A673 (cell line): Measurements from ENCODE around the gene CACNA2D3. TPM values are rescaled to one million over a fixed set of nuclear protein-coding genes. Genes with fewer than 3 reads are reported as not detected.

Experiments used
- BruUV-seq: library from RNA; stranded (reverse); fragments of 400-500 nt; replicated peaks from 2 replicates; lab custom pipeline; 2021; lab: Mats Ljungman, UMichigan
- CTCF ChIA-PET: fragments of 300-600 bp; sonication (Branson Sonifier 250); formaldehyde crosslinking; loops from one replicate; lab custom pipeline; 2022; ENCODE audit warnings: antibody characterized with exemption; lab: Charles Lee
- POLR2A ChIA-PET: fragments of 300-600 bp; sonication (Branson Sonifier 250); formaldehyde crosslinking; loops from one replicate; lab custom pipeline; 2022; ENCODE audit warnings: antibody characterized with exemption; ENCODE audit not compliant: low non-redundant PET; lab: Charles Lee
- DNase-seq: peaks from one replicate; pipeline ENCODE4 v3.0.0-alpha.2; 2015; ENCODE audit warnings: low spot score
- H3K27ac ChIP-seq: fragments of 200-600 bp; sonication (generic); 2 replicates; pipeline ENCODE4 v1.5.1; 2016; ENCODE audit warnings: mixed run types, low read depth, mild to moderate bottlenecking, mixed read lengths, antibody characterized with exemption, low read length; ENCODE audit not compliant: poor library complexity, severe bottlenecking
- H3K27me3 ChIP-seq: fragments of 200-600 bp; sonication (generic); replicated peaks from 2 replicates; pipeline ENCODE4 v1.6.1; 2017; ENCODE audit warnings: mixed run types, low read depth, mild to moderate bottlenecking, mixed read lengths, antibody characterized with exemption, low read length; ENCODE audit not compliant: insufficient read depth, poor library complexity
- H3K36me3 ChIP-seq: fragments of 200-600 bp; sonication (generic); 2 replicates; pipeline ENCODE4 v1.6.1; 2016; ENCODE audit warnings: mixed run types, mild to moderate bottlenecking, mixed read lengths, antibody characterized with exemption, low read length; ENCODE audit not compliant: insufficient read depth, poor library complexity, severe bottlenecking
- H3K4me1 ChIP-seq: fragments of 200-600 bp; sonication (generic); 2 replicates; pipeline ENCODE4 v1.6.1; 2017; ENCODE audit warnings: mixed run types, mild to moderate bottlenecking, mixed read lengths, antibody characterized with exemption, low read length; ENCODE audit not compliant: insufficient read depth, poor library complexity, severe bottlenecking
- H3K4me3 ChIP-seq: fragments of 200-600 bp; sonication (generic); 2 replicates; pipeline ENCODE4 v1.5.1; 2016; ENCODE audit warnings: low read depth, mixed run types, mild to moderate bottlenecking, mixed read lengths, low read length; ENCODE audit not compliant: poor library complexity, severe bottlenecking
- H3K9me3 ChIP-seq: fragments of 200-600 bp; sonication (generic); 2 replicates; pipeline ENCODE4 v1.6.1; 2016; ENCODE audit warnings: mixed run types, low read depth, mild to moderate bottlenecking, mixed read lengths, antibody characterized with exemption, low read length; ENCODE audit not compliant: poor library complexity, severe bottlenecking
- EZH2 ChIP-seq: fragments of 200-600 bp; sonication (generic); IDR thresholded peaks from 2 replicates; pipeline ENCODE4 v1.6.1; 2017; ENCODE audit warnings: borderline replicate concordance, low read depth, mild to moderate bottlenecking, mixed read lengths, antibody characterized with exemption, low read length; ENCODE audit not compliant: poor library complexity, severe bottlenecking
- intact Hi-C: fragments of 100-400 bp; cut with micrococcal nuclease; formaldehyde crosslinking; loops from one replicate; pipeline ENCODE4 v1.10.0; 2022; ENCODE audit not compliant: unreplicated experiment
- total RNA-seq: library from RNA; stranded (reverse); gene quantifications from 2 replicates; pipeline ENCODE4 v1.2.3, GENCODE V29; 2021
- TF ChIP-seq, protein P1 (sequence below): fragments of 300-800, 200-600 bp; sonication (generic); conservative IDR thresholded peaks from 2 replicates; pipeline ENCODE4 v1.5.1; 2017; ENCODE audit warnings: low read depth, mild to moderate bottlenecking, antibody characterized with exemption, low read length, moderate library complexity, mixed read lengths

The CACNA2D3 gene
- total RNA-seq, 1 experiment from 2014 or later: not detected

DNA sequence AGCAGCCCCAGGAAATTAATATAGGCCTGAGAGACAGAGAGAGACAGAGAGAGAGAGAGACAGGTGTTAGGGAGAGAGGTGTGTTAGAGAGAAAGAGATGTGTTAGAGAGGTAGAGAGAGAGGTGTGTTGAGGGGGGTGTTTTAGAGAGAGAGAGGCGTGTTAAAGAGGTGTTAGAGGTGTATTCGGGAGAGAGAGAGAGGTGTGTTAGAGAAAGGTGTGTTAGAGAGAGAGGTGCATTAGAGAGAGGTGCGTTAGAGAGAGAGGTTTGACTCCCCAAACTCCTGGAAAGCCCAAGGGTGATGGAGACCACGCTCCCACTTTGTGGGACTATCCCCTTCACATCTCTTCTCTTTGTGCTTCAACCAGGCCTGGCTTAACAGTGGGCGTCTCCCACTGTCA lies 95.5 kb downstream of the CACNA2D3 start:
- Histone ChIP-seq H3K4me3 (no peak overlapping the region), H3K9me3 (no peaks in the 10 kb centered on the region), H3K4me1 (no peaks in the 10 kb centered on the region), H3K27ac (no peak overlapping the region), H3K27me3 (no peaks in the 10 kb centered on the region), H3K36me3 (no peaks in the 10 kb centered on the region)
- POLR2A ChIA-PET: no interaction called here
- no peak for DNase-seq
- BruUV-seq: no TSS peak
- intact Hi-C loops: no loop called here
- CTCF ChIA-PET: no interaction called here
- TF ChIP-seq EZH2: no peak
- TF ChIP-seq, protein P1, sequence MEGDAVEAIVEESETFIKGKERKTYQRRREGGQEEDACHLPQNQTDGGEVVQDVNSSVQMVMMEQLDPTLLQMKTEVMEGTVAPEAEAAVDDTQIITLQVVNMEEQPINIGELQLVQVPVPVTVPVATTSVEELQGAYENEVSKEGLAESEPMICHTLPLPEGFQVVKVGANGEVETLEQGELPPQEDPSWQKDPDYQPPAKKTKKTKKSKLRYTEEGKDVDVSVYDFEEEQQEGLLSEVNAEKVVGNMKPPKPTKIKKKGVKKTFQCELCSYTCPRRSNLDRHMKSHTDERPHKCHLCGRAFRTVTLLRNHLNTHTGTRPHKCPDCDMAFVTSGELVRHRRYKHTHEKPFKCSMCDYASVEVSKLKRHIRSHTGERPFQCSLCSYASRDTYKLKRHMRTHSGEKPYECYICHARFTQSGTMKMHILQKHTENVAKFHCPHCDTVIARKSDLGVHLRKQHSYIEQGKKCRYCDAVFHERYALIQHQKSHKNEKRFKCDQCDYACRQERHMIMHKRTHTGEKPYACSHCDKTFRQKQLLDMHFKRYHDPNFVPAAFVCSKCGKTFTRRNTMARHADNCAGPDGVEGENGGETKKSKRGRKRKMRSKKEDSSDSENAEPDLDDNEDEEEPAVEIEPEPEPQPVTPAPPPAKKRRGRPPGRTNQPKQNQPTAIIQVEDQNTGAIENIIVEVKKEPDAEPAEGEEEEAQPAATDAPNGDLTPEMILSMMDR: no peak

DNA sequence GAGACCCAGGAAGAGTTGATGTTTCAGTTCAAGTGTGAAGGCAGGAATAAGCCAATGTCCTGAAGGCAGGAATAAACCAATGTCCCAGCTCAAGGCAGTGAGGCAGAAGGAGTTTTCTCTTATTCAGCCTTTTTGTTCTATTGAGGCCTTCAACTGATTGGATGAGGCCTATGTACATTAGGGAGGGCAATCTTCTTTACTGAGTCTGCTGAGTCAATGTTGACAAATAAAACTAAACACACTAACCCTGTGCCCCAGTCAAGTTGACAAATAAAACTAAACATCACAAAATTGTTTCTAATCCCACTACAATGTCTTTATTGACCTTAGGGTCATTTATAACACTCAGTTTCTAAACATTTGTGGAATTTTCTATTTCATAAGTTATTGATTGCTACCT lies 100.0 kb downstream of the CACNA2D3 start:
- no peak overlapping the region for H3K4me3 ChIP-seq
- no TSS peak for BruUV-seq
- H3K36me3 ChIP-seq: no peaks in the 10 kb centered on the region
- no peak for TF ChIP-seq EZH2
- TF ChIP-seq, protein P1: no peak
- intact Hi-C loops: no loop called here
- DNase-seq: no peak
- CTCF ChIA-PET: no interaction called here
- no peak overlapping the region for H3K27ac ChIP-seq
- H3K4me1 ChIP-seq: no peaks in the 10 kb centered on the region
- no peaks in the 10 kb centered on the region for H3K27me3 ChIP-seq
- H3K9me3 ChIP-seq: no peaks in the 10 kb centered on the region
- POLR2A ChIA-PET: no interaction called here

DNA sequence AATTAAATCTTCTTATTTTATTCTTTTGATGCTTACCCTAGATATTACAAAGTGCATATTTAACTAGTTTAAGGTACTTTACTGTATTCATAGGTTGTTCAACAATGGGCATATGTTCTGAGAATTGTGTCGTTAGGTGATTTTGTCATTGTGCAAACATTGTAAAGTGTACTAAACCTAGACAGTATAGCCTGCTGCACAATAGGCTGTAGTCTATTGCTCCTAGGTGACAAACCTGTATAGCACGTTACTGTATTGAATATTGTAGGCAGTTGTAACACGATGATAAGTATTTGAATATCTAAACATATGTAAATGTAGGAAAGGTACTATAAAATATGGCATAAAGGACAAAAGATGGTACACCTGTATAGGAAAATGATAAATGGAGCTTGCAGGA lies 100.7 kb downstream of the CACNA2D3 start:
- Histone ChIP-seq H3K27ac (no peak overlapping the region), H3K27me3 (no peaks in the 10 kb centered on the region), H3K4me1 (no peaks in the 10 kb centered on the region), H3K9me3 (no peaks in the 10 kb centered on the region), H3K36me3 (no peaks in the 10 kb centered on the region), H3K4me3 (no peak overlapping the region)
- DNase-seq: no peak
- TF ChIP-seq, protein P1: no peak
- no peak for TF ChIP-seq EZH2
- no TSS peak for BruUV-seq
- POLR2A ChIA-PET: no interaction called here
- CTCF ChIA-PET: no interaction called here
- intact Hi-C loops: no loop called here
